ENCODE results near the gene SDCCAG8.

Gene SDCCAG8

DNA sequence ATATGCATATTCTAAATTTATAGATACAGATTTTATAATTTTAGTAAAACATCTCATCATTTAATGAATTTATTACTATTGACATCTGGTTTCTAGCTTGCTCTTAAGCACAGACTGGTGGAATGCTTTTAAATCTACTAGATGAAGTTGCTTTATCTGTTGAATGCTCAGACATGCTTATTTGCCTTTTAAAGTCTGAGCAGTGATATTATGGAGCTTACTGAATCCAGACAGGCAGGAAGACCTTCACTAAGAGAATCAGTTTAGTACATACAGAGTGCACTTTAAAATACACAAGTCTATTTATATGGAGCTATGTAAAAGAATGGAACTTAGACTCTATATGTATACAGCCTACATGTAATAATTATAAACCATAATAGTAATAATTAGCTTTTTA, 16.6 kb downstream of the SDCCAG8 start:
- DNase-seq (ENCODE audit: low read depth in 1 of 2, low spot score in 1 of 2) = no peak
- in situ Hi-C loops (cut with HindIII; ENCODE audit: low pct_unique_long_range_greater_than_20kb, low sequenced_read_pairs) = no loop called here
- no peak for TF ChIP-seq JUND (IDR thresholded peaks at IDR 0.05; ENCODE audit: low read depth)

DNA sequence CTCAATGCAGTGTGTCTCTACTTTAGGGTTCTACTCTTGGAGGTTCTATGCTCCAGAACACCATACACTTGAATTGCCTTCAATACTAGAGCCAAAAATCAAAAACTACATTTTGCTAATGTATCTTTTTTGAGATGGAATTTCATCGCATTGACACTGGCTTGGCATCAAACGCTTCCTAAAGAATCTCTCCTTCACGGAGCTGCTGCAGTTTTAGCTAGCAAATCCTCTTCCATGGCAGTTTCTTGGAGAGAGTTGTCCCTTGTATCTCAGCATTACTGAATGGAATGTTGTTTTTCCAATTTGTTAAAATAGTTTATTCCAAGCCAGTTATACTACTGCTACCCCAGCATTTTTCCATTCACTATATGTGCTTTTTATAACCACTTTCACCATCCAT, 17.7 kb downstream of the SDCCAG8 start:
- no peak for DNase-seq (ENCODE audit: low read depth in 1 of 2, low spot score in 1 of 2)
- no peak for TF ChIP-seq JUND (IDR thresholded peaks at IDR 0.05; ENCODE audit: low read depth)
- in situ Hi-C loops (cut with HindIII; ENCODE audit: low pct_unique_long_range_greater_than_20kb, low sequenced_read_pairs) = no loop called here

DNA sequence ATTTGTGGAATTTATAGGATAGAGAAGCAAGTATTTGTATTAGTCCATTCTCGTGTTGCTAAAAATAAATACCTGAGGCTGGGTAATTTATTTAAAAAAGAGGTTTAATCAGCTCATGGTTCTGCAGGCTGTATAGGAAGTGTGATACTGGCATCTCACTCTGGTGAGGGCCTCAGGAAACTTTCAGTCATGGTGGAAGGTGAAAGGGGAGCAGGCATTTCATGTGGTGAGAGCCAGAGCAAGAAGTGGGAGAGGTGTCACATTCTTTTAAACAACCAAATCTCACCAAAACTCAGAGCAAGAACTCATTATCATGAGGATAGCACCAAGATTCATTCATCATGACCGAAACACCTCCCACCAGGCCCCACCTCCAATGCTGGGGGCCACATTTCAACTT, 18.1 kb downstream of the SDCCAG8 start:
- in situ Hi-C loops (cut with HindIII; ENCODE audit: low pct_unique_long_range_greater_than_20kb, low sequenced_read_pairs) = no loop called here
- no peak for TF ChIP-seq JUND (IDR thresholded peaks at IDR 0.05; ENCODE audit: low read depth)

DNA sequence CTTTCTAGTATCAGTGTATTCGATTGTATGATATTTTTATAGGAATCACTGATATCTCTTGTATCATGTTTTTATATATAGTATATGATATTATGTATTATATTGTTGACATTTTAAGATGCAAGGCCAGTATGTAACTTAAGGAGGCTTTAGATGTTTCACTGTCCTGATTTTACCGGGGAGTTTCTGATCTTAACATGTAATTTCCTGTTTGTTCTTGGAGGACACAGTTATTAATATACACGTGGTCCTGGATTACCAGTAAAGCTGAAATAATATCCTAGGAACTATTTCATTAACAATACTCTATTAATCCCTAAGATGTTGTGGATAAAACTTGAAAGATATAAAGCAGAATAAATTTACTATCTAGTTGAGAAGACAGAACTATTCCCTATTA, 19.5 kb downstream of the SDCCAG8 start:
- TF ChIP-seq JUND (IDR thresholded peaks at IDR 0.05; ENCODE audit: low read depth) = no peak
- in situ Hi-C loops (cut with HindIII; ENCODE audit: low pct_unique_long_range_greater_than_20kb, low sequenced_read_pairs) = no loop called here
- DNase-seq (ENCODE audit: low read depth in 1 of 2, low spot score in 1 of 2) = no peak

More for the DNA sequence above, 18.1 kb downstream of the SDCCAG8 start:
- no peak for DNase-seq (ENCODE audit: low read depth in 1 of 2, low spot score in 1 of 2)

DNA sequence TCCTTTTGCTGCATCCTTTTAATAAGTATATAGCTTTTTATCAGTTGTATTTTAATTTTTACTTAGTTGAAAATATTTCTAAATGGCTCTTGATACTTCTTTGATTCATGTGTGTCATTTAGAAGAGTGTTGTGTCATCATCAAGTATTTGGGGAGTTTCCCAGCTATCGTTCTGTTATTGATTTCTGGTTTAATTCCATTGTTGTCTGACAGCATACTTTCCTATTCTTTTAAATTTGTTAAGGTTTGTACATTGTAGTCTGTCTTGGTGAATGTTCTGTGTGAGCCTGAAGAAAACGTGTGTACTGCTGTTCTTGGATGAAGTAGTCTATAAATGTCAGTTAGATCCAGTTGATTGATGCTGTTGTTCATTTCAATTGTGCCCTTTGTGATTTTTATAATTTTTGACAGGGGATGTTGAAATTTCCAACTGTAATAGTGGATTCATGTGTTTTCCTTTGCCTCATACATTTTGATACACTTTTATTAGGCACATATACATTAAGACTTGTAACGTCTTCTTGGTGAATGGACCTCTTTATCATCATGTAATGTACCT, 24.8 kb downstream of the SDCCAG8 start:
- no peak for DNase-seq (ENCODE audit: low read depth in 1 of 2, low spot score in 1 of 2)
- in situ Hi-C loops (cut with HindIII; ENCODE audit: low pct_unique_long_range_greater_than_20kb, low sequenced_read_pairs) = no loop called here
- TF ChIP-seq JUND (IDR thresholded peaks at IDR 0.05; ENCODE audit: low read depth) = no peak

DNA sequence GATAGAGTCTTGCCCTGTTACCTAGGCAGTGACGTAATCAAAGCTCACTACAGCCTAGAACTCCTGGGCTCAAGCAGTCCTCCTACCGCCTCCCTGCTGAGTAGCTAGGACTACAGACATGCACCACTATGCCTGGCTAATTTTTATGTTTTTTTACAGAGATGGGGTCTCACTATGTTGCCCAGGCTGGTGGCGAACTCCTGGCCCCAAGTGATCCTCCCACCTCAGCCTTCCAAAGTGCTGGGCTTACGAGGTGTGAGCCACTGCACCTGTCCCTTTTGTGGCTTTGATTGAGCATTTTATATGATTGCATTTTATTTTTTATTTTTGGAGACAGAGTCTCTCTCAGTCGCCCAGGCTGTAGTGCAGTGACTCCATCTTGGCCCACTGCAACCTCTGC, 25.8 kb downstream of the SDCCAG8 start:
- in situ Hi-C loops (cut with HindIII; ENCODE audit: low pct_unique_long_range_greater_than_20kb, low sequenced_read_pairs) = no loop called here
- TF ChIP-seq JUND (IDR thresholded peaks at IDR 0.05; ENCODE audit: low read depth) = no peak
- DNase-seq (ENCODE audit: low read depth in 1 of 2, low spot score in 1 of 2) = no peak

DNA sequence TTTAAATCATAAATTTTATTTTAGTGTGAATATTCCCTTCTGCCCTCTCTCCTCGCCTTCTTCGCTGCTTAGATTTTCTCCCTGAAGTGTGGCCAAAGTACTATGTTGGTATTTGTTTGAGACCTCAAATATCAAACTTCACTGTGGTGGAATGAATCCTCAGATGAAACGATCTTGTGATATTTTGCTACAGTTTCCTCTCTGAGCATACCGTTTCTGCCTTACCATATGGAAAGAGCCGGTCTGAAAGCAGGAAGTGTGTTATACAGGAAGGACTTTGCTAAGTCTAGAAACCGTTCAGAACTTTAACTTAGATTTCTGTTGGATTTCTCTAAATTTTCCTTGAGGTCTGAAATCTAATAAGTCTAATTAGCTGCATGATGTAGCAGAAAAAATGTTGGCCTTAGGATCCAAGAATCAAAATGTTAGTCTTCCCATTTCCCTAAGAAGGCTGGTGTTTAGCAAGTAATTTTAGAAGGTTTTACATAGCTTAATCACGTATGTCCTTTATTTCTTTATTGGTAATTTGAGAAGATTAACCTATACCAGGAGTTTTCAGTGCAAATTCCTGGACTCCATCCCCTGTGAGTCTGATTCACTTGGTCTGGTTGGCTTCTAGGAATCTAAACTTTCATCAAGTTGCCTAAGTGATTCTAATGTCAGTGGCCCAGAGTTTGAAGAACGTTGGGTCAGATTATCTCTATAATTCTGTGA, 30.7 kb downstream of the SDCCAG8 start:
- no peak for TF ChIP-seq JUND (IDR thresholded peaks at IDR 0.05; ENCODE audit: low read depth)
- no peak for DNase-seq (ENCODE audit: low read depth in 1 of 2, low spot score in 1 of 2)
- in situ Hi-C loops (cut with HindIII; ENCODE audit: low pct_unique_long_range_greater_than_20kb, low sequenced_read_pairs) = no loop called here

DNA sequence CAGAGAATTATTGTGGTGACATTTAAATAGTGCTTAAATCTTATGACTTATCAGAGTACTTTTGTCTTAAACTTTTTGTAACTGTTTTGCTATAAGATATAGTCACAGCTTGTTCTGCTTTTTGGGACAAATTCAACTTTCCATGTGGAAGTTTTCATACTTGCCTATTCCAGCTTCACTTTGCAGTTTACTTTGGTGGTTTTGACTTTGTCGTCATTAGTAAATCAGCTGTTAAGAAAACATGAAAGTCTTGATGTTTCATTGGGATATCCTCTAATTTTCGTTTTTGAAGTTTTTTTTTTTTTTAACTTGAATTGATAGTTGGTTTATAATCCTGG, 31.3 kb downstream of the SDCCAG8 start:
- DNase-seq (ENCODE audit: low read depth in 1 of 2, low spot score in 1 of 2) = no peak
- in situ Hi-C loops (cut with HindIII; ENCODE audit: low pct_unique_long_range_greater_than_20kb, low sequenced_read_pairs) = no loop called here
- TF ChIP-seq JUND (IDR thresholded peaks at IDR 0.05; ENCODE audit: low read depth) = no peak

DNA sequence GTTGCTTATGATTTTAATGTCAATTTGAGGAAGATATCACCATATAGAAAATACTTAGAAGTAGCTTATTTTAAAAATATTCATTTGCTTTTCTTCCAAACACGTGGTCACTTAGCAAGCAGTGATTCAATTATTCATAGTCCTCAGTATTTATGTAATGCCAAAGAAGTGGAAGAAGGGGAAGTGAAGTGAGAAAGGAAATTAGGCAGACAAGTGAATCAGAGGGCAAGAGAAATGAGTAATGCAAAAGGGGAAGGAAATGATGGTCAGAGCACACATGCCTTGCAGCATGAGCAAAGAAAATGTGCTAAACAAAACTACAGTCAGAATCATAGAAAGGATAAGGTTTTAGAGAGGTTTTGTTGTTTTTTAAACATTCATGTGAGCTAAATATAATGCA, 31.8 kb downstream of the SDCCAG8 start:
- TF ChIP-seq JUND (IDR thresholded peaks at IDR 0.05; ENCODE audit: low read depth) = no peak
- in situ Hi-C loops (cut with HindIII; ENCODE audit: low pct_unique_long_range_greater_than_20kb, low sequenced_read_pairs) = no loop called here
- DNase-seq (ENCODE audit: low read depth in 1 of 2, low spot score in 1 of 2) = no peak

DNA sequence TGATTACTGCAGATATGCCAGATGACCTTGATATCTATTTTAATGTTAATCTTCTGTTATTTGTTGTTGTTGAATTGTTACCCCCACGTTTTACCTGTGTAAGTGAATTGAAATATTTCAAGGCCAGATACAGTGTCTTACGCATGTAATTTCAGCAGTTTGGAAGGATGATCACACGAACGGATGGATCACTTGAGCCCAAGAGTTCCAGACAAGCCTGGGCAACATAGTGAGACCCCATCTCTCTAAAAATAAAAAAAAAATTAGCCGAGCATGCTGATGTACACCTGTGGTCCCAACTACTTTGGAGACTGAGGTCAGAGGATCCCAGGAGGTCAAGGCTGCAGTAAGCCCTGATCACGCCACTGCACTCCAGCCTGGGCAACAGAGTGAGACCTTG, 32.2 kb downstream of the SDCCAG8 start:
- in situ Hi-C loops (cut with HindIII; ENCODE audit: low pct_unique_long_range_greater_than_20kb, low sequenced_read_pairs) = no loop called here
- TF ChIP-seq JUND (IDR thresholded peaks at IDR 0.05; ENCODE audit: low read depth) = no peak
- no peak for DNase-seq (ENCODE audit: low read depth in 1 of 2, low spot score in 1 of 2)

DNA sequence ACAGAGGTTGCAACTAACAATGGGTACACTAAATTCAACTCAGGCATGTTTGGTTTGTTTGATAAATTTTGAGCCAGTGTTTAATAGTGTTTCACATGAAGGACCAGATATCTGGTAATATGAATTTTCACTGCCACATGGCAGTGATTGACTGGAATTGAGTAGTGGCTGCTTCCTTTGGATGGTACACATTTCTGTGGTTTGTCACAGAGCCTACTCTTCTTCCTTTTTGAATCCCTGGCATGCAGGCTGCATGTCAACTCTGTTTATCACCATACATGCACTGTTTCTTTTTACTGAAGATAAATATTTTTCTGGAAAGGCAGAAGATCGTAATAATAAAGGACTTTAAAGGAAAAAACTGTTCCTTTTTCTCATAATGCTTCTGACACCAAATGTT, 35.5 kb downstream of the SDCCAG8 start:
- in situ Hi-C loops (cut with HindIII; ENCODE audit: low pct_unique_long_range_greater_than_20kb, low sequenced_read_pairs) = no loop called here
- TF ChIP-seq JUND (IDR thresholded peaks at IDR 0.05; ENCODE audit: low read depth) = no peak
- no peak for DNase-seq (ENCODE audit: low read depth in 1 of 2, low spot score in 1 of 2)

DNA sequence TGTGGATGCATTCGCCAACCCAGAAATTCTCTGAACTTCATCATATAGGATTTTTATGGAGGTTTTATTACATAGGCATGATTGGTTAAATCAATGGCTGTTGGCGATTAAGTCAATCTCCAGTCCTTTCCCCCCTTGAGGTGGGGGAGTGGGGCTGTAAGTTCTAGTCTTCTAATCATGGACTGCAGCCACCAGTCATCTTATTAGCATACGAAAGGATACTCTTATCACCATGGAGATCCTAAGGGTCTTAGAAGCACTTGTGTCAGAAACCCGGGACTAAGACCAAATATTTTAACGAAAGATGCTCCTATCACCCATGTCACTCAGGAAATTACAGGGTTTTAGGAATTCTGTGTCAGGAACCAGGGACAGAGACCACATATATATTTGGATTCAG, 36.3 kb downstream of the SDCCAG8 start:
- in situ Hi-C loops (cut with HindIII; ENCODE audit: low pct_unique_long_range_greater_than_20kb, low sequenced_read_pairs) = no loop called here
- no peak for TF ChIP-seq JUND (IDR thresholded peaks at IDR 0.05; ENCODE audit: low read depth)
- no peak for DNase-seq (ENCODE audit: low read depth in 1 of 2, low spot score in 1 of 2)

DNA sequence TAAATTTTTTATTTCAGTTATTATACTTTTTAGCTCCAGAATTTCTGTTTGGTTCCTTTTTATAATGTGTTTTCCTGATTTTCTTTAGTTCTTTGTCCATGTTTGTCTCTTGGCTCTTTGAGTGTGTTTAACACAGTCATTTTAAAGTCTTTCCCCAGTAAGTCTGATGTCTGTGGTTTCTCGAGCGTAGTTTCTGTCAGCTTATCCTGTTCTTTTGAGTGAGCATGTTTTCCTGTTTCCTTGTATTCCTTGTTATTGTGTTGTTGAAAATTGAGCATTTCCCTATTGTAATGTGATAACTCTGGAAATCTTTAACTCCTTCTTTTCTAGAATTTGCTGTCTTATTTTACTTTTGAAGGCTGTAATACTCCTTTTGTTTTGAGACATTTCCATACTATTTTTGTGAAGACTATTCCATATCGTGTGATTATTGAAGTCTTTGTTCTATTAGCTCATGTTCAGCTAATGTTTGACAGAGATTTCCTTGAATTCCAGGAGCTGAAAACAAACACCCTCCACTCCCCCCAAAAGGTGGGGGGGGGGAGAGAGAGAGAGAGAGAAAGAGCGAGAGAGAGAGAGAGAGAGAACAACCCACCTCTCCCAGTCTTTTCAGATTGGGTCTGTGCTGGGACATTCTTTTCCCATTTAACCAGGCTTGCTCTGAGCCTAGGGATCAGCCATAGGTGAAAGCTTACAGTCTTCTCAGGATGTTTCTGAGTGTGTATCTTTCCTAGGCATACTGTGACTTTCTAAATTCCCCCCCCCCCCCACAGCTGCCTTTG, 38.3 kb downstream of the SDCCAG8 start:
- in situ Hi-C loops (cut with HindIII; ENCODE audit: low pct_unique_long_range_greater_than_20kb, low sequenced_read_pairs) = no loop called here
- no peak for DNase-seq (ENCODE audit: low read depth in 1 of 2, low spot score in 1 of 2)
- TF ChIP-seq JUND (IDR thresholded peaks at IDR 0.05; ENCODE audit: low read depth) = no peak
